ENCODE data around the gene DCT.
A peak's percentile ranks its signal among the peaks of the same experiment; 100 is the strongest.

DCT gene

GRCh38 chr13:94444826-94445225 is 34.7 kb downstream of the DCT start:
- no peak for DNase-seq

GRCh38 chr13:94435604-94436226 is 43.8 kb downstream of the DCT start:
- peak; percentile 55 for DNase-seq

GRCh38 chr13:94433055-94433961 is 46.2 kb downstream of the DCT start:
- DNase-seq: peak; percentile 42

- peak; percentile 15 for DNase-seq
Observed at GRCh38 chr13:94431987-94432386, 47.5 kb downstream of the DCT start.

GRCh38 chr13:94431574-94431973 is 47.9 kb downstream of the DCT start:
- no peak for DNase-seq

GRCh38 chr13:94427313-94427953 is 52.0 kb downstream of the DCT start:
- no peak for DNase-seq

GRCh38 chr13:94419925-94420305 is 59.6 kb downstream of the DCT start:
- DNase-seq: no peak

GRCh38 chr13:94419304-94419924 is 60.1 kb downstream of the DCT start:
- DNase-seq: peak; percentile 86

- no peak for DNase-seq
Observed at GRCh38 chr13:94417294-94417693, 62.2 kb downstream of the DCT start.

- no peak for DNase-seq
Observed at GRCh38 chr13:94416454-94417080, 62.9 kb downstream of the DCT start.

- no peak for DNase-seq
Observed at GRCh38 chr13:94415500-94416237, 63.8 kb downstream of the DCT start.

GRCh38 chr13:94414708-94415107 is 64.8 kb downstream of the DCT start:
- DNase-seq: no peak

GRCh38 chr13:94414141-94414540 is 65.3 kb downstream of the DCT start:
- no peak for DNase-seq

GRCh38 chr13:94413598-94413944 is 65.9 kb downstream of the DCT start:
- no peak for DNase-seq

- DNase-seq: no peak
Observed at GRCh38 chr13:94412870-94413597, 66.4 kb downstream of the DCT start.

- DNase-seq: no peak
Observed at GRCh38 chr13:94411747-94412146, 67.7 kb downstream of the DCT start.

GRCh38 chr13:94408314-94409036 is 71.0 kb downstream of the DCT start:
- DNase-seq: no peak

- no peak for DNase-seq
Observed at GRCh38 chr13:94400874-94401273, 78.6 kb downstream of the DCT start.

- no peak for DNase-seq
Observed at GRCh38 chr13:94399812-94400211, 79.7 kb downstream of the DCT start.

GRCh38 chr13:94395860-94396259 is 83.6 kb downstream of the DCT start:
- DNase-seq: no peak

GRCh38 chr13:94394723-94395122 is 84.8 kb downstream of the DCT start:
- DNase-seq: no peak
